ENCODE results near the gene ING3.

DNA sequence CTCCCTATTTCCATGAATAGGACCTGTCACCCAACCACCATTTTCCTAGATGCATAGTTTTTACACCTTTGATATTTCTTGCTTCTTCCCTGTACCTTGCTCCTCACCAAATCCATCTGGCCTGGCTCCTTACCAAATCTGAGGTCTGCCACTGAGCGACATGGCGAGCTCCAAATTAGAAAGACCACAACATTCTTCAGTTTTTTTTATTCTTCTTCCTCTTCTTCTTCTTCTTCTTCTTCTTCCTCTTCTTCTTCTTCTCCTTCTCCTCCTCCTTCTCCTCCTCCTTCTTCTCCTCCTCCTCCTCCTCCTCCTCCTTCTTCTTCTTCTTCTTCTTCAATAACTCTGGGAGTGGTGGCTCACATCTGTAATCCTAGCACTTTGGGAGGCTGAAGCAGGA lies 45.1 kb downstream of the ING3 start:
- no peak for TF ChIP-seq EZH2 (IDR thresholded peaks at IDR 0.05; ENCODE audit: borderline replicate concordance, low read depth, low read length, poor library complexity, severe bottlenecking)
- TF ChIP-seq, protein P1, sequence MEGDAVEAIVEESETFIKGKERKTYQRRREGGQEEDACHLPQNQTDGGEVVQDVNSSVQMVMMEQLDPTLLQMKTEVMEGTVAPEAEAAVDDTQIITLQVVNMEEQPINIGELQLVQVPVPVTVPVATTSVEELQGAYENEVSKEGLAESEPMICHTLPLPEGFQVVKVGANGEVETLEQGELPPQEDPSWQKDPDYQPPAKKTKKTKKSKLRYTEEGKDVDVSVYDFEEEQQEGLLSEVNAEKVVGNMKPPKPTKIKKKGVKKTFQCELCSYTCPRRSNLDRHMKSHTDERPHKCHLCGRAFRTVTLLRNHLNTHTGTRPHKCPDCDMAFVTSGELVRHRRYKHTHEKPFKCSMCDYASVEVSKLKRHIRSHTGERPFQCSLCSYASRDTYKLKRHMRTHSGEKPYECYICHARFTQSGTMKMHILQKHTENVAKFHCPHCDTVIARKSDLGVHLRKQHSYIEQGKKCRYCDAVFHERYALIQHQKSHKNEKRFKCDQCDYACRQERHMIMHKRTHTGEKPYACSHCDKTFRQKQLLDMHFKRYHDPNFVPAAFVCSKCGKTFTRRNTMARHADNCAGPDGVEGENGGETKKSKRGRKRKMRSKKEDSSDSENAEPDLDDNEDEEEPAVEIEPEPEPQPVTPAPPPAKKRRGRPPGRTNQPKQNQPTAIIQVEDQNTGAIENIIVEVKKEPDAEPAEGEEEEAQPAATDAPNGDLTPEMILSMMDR (conservative IDR thresholded peaks at IDR 0.05; ENCODE audit: low read depth, low read length): no peak
